NOMO-1 treated with DMSO at 0.1 percent for 48 hours (cell line): ENCODE measurements around the gene NRROS.
"Not testable (repeated sequence)": the region's sequence is repeated elsewhere in the genome, so short reads cannot be mapped to it uniquely, and the experiment has no call there.

Experiments used
- DNase-seq: peaks from one replicate; lab custom pipeline; 2025; ENCODE audit not compliant: unreplicated experiment; lab: John Stamatoyannopoulos, UW

The NRROS gene

GRCh38 chr3:196639483-196640296 is at the start of gene NRROS:
Gene NRROS (plus strand): TSS chr3:196639694. CDS start chr3:196654540, 14,846 bp downstream.
- peak; percentile 97 for DNase-seq

DNA sequence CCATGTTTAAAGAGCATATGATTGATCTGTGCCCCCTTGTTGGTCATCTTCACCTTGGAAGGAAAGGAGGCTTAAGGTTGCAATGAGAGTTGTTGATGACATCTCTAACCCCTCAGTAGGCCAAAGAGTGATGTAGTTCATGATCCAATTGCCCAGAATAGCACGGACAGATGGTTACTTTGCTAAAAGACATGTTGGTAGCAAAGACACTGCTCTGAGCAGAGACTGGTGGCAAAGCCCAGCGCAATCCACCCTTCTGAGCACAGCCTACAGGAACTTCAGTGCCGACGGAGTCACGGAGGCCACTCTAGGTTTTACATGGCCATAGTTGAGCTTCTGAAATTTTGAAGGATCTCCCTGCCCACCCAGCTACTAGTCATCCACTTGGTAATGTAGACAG is 49.2 kb upstream of the NRROS start:
- no peak for DNase-seq

DNA sequence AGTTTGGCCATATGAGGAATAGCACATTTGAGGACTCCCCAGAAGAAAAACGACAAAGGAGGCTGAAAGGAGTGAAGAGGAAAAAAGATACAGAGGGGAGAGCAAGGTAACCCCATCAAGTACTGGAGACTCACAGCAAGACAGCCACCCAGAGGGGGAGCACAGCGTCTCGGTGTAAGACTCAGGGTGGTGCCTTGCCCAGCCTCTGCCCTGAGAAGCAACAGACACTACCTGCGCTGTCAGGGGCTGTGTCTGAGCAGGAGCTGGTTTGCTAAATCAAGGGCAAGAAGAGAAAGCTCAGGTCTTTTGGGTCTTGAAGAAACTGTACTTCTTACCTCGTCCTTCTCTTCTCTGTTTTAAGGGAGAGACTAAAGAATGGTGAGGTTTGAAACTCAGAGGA is 43.1 kb upstream of the NRROS start:
- DNase-seq: no peak

- peak; percentile 33 for DNase-seq
Measured at GRCh38 chr3:196597971-196598733, 41.3 kb upstream of the NRROS start.

- no peak for DNase-seq
Measured at GRCh38 chr3:196599734-196600128, 39.8 kb upstream of the NRROS start.

DNA sequence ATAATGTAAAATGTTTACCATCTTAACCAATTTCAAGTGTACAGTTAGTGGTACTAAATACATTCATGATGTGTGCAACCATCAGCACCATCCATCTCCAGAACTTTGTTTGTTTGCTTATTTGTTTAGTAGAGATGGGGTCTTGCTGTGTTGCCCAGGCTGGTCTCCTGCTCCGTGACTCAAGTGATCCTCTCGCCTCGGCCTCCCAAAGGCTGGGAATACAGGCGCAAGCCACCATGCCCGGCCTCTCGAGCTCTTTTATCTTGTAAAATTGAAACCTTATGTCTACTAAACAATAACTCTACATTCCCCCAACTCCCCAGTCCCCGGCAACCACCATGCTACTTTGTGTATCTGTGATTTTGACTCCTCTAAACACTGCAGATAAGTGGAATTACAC is 39.1 kb upstream of the NRROS start:
- no peak for DNase-seq

- no peak for DNase-seq
Measured at GRCh38 chr3:196602673-196603072, 36.8 kb upstream of the NRROS start.

GRCh38 chr3:196603683-196604082 is 35.8 kb upstream of the NRROS start:
- DNase-seq: no peak

GRCh38 chr3:196604548-196604947 is 34.9 kb upstream of the NRROS start:
- no peak for DNase-seq

DNA sequence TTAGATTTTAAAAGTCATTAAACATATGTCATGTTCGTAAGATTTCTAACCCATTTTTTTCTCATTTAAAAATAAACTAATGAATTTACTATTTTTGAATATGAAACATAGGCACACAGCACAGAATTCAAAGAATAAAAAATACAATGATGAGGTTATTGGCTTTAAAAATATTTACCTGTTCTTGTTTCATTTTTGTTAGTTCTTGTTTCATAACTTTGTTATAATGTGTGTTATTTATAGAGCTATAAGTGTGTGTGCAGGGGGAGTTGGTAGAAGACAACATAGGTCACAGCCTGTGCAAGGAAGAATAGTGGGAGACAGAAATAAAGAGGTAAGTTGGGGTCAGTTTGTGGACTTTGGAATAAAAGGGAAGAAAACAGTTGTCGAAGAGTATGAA is 30.8 kb upstream of the NRROS start:
- DNase-seq: no peak

DNA sequence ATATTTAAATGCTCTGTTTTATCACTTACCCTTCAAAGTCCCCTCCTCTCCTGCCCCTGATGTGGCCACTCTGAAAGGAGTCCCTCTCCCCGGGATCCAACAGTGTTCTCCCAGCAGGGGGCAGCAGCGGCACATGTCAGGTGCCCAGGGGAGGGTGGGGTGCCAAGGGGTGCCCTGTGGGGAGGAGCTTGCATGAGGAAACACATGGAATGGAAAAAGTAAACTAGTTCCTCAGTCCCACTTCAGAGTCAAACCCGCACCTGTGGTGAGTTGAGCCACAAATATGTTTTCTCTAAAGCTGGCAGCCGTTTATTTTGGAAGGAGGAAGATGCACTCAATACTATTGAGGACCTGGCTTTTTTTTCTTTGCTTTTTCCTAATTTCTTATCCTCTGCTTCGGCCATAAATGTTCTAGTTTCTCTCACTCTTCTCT is 30.1 kb upstream of the NRROS start:
- DNase-seq: peak; percentile 99

DNA sequence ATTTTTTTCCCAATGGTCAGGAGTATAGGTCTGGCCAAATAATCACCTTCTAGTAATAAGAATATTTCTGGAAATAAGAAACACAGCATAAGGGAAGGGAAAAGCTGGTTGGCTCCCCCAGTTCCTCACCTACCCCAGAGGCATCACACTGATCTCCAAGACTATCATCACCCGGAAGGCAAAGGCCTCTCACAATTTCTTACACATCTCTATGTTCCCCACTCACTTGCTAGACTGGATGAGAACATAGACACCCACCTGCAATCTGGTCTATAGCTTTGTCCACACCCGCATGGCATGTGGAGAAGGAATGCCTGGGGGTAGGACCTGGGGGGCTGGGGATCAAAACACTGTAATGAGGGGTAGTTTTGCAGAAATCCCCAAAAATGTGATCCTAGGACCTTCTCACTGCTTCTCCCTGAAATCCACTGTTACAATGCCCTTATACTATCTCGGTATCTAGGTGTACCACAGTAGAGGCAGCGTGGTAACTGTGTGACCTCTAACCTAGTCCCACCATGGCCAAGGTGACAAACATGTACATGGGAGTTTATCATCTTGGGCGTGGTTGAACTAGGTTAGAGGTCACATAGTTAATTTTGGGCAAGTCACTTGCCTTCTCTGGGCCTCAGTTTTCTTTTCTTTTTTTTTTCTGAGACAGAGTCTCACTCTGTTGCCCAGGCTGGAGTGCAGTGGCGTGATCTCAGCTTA is 29.5 kb upstream of the NRROS start:
- peak; percentile 68 for DNase-seq

- DNase-seq: no peak
Measured at GRCh38 chr3:196611761-196612483, 27.6 kb upstream of the NRROS start.

- DNase-seq: not testable (repeated sequence)
Measured at GRCh38 chr3:196615234-196615633, 24.3 kb upstream of the NRROS start.

DNA sequence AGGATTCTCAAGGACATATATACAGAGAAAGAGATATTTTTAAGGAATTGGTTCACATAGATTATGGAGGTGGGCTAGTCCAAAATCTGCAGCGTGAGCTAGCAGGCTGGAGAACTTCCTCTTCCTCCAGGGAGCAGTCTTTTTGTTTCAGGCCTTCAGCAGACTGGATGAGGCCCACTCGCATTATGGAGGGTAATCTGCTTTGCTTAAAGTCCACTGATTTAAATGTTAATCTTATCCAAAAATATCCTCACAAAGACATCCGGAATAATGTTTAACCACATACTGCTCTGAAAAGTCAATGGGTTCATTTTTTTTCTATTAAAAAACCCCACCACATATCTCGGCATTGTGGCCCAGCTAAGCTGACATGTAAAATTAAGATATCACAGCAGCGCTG is 22.2 kb upstream of the NRROS start:
- peak; percentile 80 for DNase-seq

DNA sequence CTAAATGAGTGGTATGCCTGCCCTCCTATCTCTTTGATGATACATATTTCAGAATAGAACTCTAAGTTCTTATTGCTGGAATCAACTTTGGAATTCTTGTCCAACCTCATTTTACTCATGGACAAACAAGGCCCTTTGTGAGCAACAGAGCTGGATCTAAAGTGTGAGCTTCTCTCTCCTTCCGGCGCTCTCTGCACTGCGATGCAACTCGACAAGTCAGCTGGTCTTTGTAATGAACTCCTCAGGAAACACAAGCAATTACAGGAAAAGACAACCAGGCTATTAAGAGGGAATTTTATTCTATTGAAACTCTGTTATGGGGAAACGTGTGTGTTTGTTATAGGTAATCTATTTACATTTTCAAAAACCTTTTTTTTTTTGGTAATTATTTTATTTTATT is 20.3 kb upstream of the NRROS start:
- DNase-seq: no peak

DNA sequence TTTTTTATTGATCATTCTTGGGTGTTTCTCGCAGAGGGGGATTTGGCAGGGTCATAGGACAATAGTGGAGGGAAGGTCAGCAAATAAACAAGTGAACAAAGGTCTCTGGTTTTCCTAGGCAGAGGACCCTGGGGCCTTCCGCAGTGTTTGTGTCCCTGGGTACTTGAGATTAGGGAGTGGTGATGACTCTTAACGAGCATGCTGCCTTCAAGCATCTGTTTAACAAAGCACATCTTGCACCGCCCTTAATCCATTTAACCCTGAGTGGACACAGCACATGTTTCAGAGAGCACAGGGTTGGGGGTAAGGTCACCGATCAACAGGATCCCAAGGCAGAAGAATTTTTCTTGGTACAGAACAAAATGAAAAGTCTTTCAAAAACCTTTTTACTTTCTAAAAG is 19.9 kb upstream of the NRROS start:
- DNase-seq: not testable (repeated sequence)

GRCh38 chr3:196620161-196620604 is 19.3 kb upstream of the NRROS start:
- peak; percentile 98 for DNase-seq

GRCh38 chr3:196620684-196621083 is 18.8 kb upstream of the NRROS start:
- no peak for DNase-seq

DNA sequence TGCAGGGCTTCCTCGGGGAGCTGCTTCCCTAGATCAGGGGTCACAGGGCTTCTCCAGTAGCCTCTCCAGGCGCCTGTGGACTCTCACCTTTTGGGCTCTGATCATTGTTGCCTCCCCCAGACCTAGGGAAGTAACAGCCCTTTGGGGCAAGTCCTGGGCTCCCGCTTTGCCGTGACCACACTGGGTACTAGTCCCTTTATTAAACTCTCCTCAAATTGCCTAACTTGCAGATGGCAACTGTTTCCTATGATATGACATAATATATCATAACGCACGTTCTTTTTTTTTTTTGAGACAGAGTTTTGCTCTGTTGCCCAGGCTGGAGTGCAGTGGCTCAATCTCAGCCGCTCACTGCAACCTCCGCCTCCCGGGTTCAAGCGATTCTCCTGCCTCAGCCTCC is 17.9 kb upstream of the NRROS start:
- peak; percentile 28 for DNase-seq
